HAP-1 (cell line): Measurements from ENCODE around the gene NFE2L1.

Source experiments
- DNase-seq, 2 experiments: peaks; one replicate each; pipeline ENCODE4 v3.0.0-alpha.2; 2016 to 2020; ENCODE audit warnings: low spot score in 2 of 2
- H3K27me3 ChIP-seq: fragments of 250-450 bp; sonication (Bioruptor Pico); 2 replicates; pipeline ENCODE4 v1.5.1; 2020; ENCODE audit warnings: low read depth, mild to moderate bottlenecking, moderate library complexity
- H3K36me3 ChIP-seq: fragments of 250-450 bp; sonication (Bioruptor Pico); replicated peaks from 2 replicates; pipeline ENCODE4 v1.5.1; 2020; ENCODE audit warnings: mild to moderate bottlenecking
- H3K4me1 ChIP-seq: fragments of 250-450 bp; sonication (Bioruptor Pico); 2 replicates; pipeline ENCODE4 v1.5.1; 2020; ENCODE audit warnings: mild to moderate bottlenecking
- H3K4me3 ChIP-seq: fragments of 250-450 bp; sonication (Bioruptor Pico); 2 replicates; pipeline ENCODE4 v1.5.1; 2020; ENCODE audit warnings: mild to moderate bottlenecking, moderate library complexity
- H3K9me3 ChIP-seq: fragments of 250-450 bp; sonication (Bioruptor Pico); 2 replicates; pipeline ENCODE4 v1.5.1; 2020; ENCODE audit warnings: mild to moderate bottlenecking, moderate library complexity
- in situ Hi-C: fragments of 300-500 bp; cut with MboI; formaldehyde crosslinking; loops from 3 replicates; pipeline ENCODE4 v1.14.3; 2020; ENCODE audit warnings: low sequenced_read_pairs, inconsistent platforms, mixed read lengths

The NFE2L1 gene

GRCh38 chr17:48047113-48047740, 932 bp upstream of the NFE2L1 start:
- H3K36me3 ChIP-seq: peaks cover 13% of the 10 kb centered on the region
- no peaks in the 10 kb centered on the region for H3K27me3 ChIP-seq
- H3K9me3 ChIP-seq: no peaks in the 10 kb centered on the region
- H3K4me3 ChIP-seq: peak overlapping the region; percentile 88
- DNase-seq: no peak
- in situ Hi-C loops: no loop called here
- peaks cover 40% of the 10 kb centered on the region for H3K4me1 ChIP-seq

- in situ Hi-C loops: no loop called here
- DNase-seq: peak; percentile 76 to 95
- Histone ChIP-seq H3K4me1 (peaks cover 53% of the 10 kb centered on the region), H3K27me3 (no peaks in the 10 kb centered on the region), H3K36me3 (peaks cover 21% of the 10 kb centered on the region), H3K4me3 (peak overlapping the region; percentile 88), H3K9me3 (no peaks in the 10 kb centered on the region)
Observed at GRCh38 chr17:48048384-48049126, 396 bp downstream of the NFE2L1 start.

- H3K4me3 ChIP-seq: no peak overlapping the region
- no peaks in the 10 kb centered on the region for H3K27me3 ChIP-seq
- no peaks in the 10 kb centered on the region for H3K9me3 ChIP-seq
- peaks cover 69% of the 10 kb centered on the region for H3K4me1 ChIP-seq
- in situ Hi-C loops: no loop called here
- H3K36me3 ChIP-seq: peaks cover 34% of the 10 kb centered on the region
- no peak for DNase-seq
Observed at GRCh38 chr17:48051283-48051682, 3.1 kb downstream of the NFE2L1 start.

GRCh38 chr17:48051706-48052486, 3.7 kb downstream of the NFE2L1 start:
- no peak overlapping the region for H3K4me3 ChIP-seq
- H3K36me3 ChIP-seq: peaks cover 41% of the 10 kb centered on the region
- no peaks in the 10 kb centered on the region for H3K27me3 ChIP-seq
- in situ Hi-C loops: no loop called here
- no peaks in the 10 kb centered on the region for H3K9me3 ChIP-seq
- DNase-seq: peak; percentile 82 to 83
- peaks cover 64% of the 10 kb centered on the region for H3K4me1 ChIP-seq

GRCh38 chr17:48052956-48053757, 5.0 kb downstream of the NFE2L1 start:
- H3K27me3 ChIP-seq: no peaks in the 10 kb centered on the region
- H3K4me1 ChIP-seq: peaks cover 55% of the 10 kb centered on the region
- peak in 1 of 2 experiments; percentile 76 for DNase-seq
- H3K9me3 ChIP-seq: no peaks in the 10 kb centered on the region
- no peak overlapping the region for H3K4me3 ChIP-seq
- peaks cover 53% of the 10 kb centered on the region for H3K36me3 ChIP-seq
- in situ Hi-C loops: no loop called here

GRCh38 chr17:48053758-48054237, 5.6 kb downstream of the NFE2L1 start:
- no peak for DNase-seq
- Histone ChIP-seq H3K9me3 (no peaks in the 10 kb centered on the region), H3K27me3 (no peaks in the 10 kb centered on the region), H3K4me1 (peaks cover 55% of the 10 kb centered on the region), H3K36me3 (peaks cover 60% of the 10 kb centered on the region), H3K4me3 (no peak overlapping the region)
- in situ Hi-C loops: no loop called here

GRCh38 chr17:48054238-48055185, 6.4 kb downstream of the NFE2L1 start:
- H3K9me3 ChIP-seq: no peaks in the 10 kb centered on the region
- DNase-seq: peak in 1 of 2 experiments; percentile 39
- peaks cover 55% of the 10 kb centered on the region for H3K4me1 ChIP-seq
- in situ Hi-C loops: no loop called here
- H3K36me3 ChIP-seq: peaks cover 67% of the 10 kb centered on the region
- H3K27me3 ChIP-seq: no peaks in the 10 kb centered on the region
- no peak overlapping the region for H3K4me3 ChIP-seq

GRCh38 chr17:48055531-48056245, 7.5 kb downstream of the NFE2L1 start:
- Histone ChIP-seq H3K4me1 (peaks cover 46% of the 10 kb centered on the region), H3K36me3 (peaks cover 71% of the 10 kb centered on the region), H3K9me3 (no peaks in the 10 kb centered on the region), H3K27me3 (no peaks in the 10 kb centered on the region), H3K4me3 (no peak overlapping the region)
- in situ Hi-C loops: no loop called here
- DNase-seq: peak; percentile 79 to 83

- Histone ChIP-seq H3K4me1 (peaks cover 41% of the 10 kb centered on the region), H3K36me3 (peaks cover 67% of the 10 kb centered on the region), H3K27me3 (no peaks in the 10 kb centered on the region), H3K9me3 (no peaks in the 10 kb centered on the region), H3K4me3 (no peak overlapping the region)
- in situ Hi-C loops: no loop called here
- DNase-seq: no peak
Observed at GRCh38 chr17:48056246-48056745, 8.1 kb downstream of the NFE2L1 start.

- DNase-seq: no peak
- no peak overlapping the region for H3K4me3 ChIP-seq
- in situ Hi-C loops: no loop called here
- H3K36me3 ChIP-seq: peaks cover 72% of the 10 kb centered on the region
- H3K9me3 ChIP-seq: no peaks in the 10 kb centered on the region
- H3K4me1 ChIP-seq: peaks cover 36% of the 10 kb centered on the region
- no peaks in the 10 kb centered on the region for H3K27me3 ChIP-seq
Observed at GRCh38 chr17:48056879-48057278, 8.7 kb downstream of the NFE2L1 start.

GRCh38 chr17:48057626-48058025, 9.5 kb downstream of the NFE2L1 start:
- no peaks in the 10 kb centered on the region for H3K27me3 ChIP-seq
- no peaks in the 10 kb centered on the region for H3K9me3 ChIP-seq
- peaks cover 30% of the 10 kb centered on the region for H3K4me1 ChIP-seq
- in situ Hi-C loops: no loop called here
- peaks cover 74% of the 10 kb centered on the region for H3K36me3 ChIP-seq
- DNase-seq: no peak
- no peak overlapping the region for H3K4me3 ChIP-seq
